Motor neuron (in vitro differentiated cells): ENCODE data around the gene KANSL3. TPM values are rescaled to one million over a fixed set of nuclear protein-coding genes. Genes with fewer than 3 reads are reported as not detected.

Experiments used
- ATAC-seq, 8 experiments: fragments of 200-7000 bp; cut with Tn5 transposase; replicated peaks in 6 of 8; 2 replicates each; pipeline ENCODE4 v1.8.0; 2021; ENCODE audit warnings: mild to moderate bottlenecking in 8 of 8, moderate library complexity in 8 of 8
- H3K27ac ChIP-seq, 2 donors: fragments of 250-450 bp; sonication (Bioruptor Pico); 2 replicates each; pipeline ENCODE4 v1.9.0; 2021; ENCODE audit warnings: antibody characterized with exemption in 2 of 2, mild to moderate bottlenecking in 2 of 2, moderate library complexity in 1 of 2
- H3K4me1 ChIP-seq, 2 donors: fragments of 250-450 bp; sonication (Bioruptor Pico); replicated peaks in 1 of 2; 2 replicates each; pipeline ENCODE4 v1.6.1; 2021; ENCODE audit warnings: antibody characterized with exemption in 2 of 2, mild to moderate bottlenecking in 2 of 2, moderate library complexity in 1 of 2
- H3K4me3 ChIP-seq, 5 donors: fragments of 250-450 bp; sonication (Bioruptor Pico); 2 replicates each; pipeline ENCODE4 v1.9.0; 2021; ENCODE audit warnings: antibody characterized with exemption in 5 of 5, mild to moderate bottlenecking in 5 of 5, moderate library complexity in 4 of 5
- WGBS, 10 experiments: fragments of 450-650 bp; shearing (Covaris generic); methylation state at CpG; one replicate each; pipeline ENCODE4 v1.0.0; 2022; 5-methylcytosine and 5-hydroxymethylcytosine counted together
- in situ Hi-C, 9 experiments: fragments of 400-800 bp; cut with MboI; loops; one replicate each; pipeline ENCODE4 v1.15.0; 2021; ENCODE audit warnings: low sequenced_read_pairs in 9 of 9, low pct_unique_long_range_greater_than_20kb in 2 of 9; ENCODE audit not compliant: unreplicated experiment in 9 of 9
- total RNA-seq, 8 experiments: library from RNA; unstranded; fragments of 300-600 nt; gene quantifications; 2 replicates each; pipeline versions ENCODE4 v1.2.3 to v1.2.4, GENCODE V29; 2022

The KANSL3 gene
- total RNA-seq, 8 experiments from 2014 or later: 19.1 to 60.1 (median 41.6) TPM

GRCh38 chr2:96549967-96550786, 87.9 kb downstream of the KANSL3 start:
- H3K4me3 ChIP-seq: no peak overlapping the region
- H3K27ac ChIP-seq: no peak overlapping the region
- 80 to 100% (median 90%) methylated on average over 1 to 19 of the region's 61 CpGs; no CpG with 5 or more reads in 7 of the 10 experiments for WGBS, 10 experiments
- in situ Hi-C loops: no loop called here
- H3K4me1 ChIP-seq: peaks cover 5 to 6% of the 10 kb centered on the region in 2 donors
- no peak for ATAC-seq

- WGBS, 10 experiments: no CpG with 5 or more reads among the region's 4 CpGs
- no peak overlapping the region for H3K27ac ChIP-seq
- no peak overlapping the region for H3K4me3 ChIP-seq
- in situ Hi-C loops: no loop called here
- no peak for ATAC-seq
- H3K4me1 ChIP-seq: peaks cover 5 to 6% of the 10 kb centered on the region in 2 donors
Measured at GRCh38 chr2:96549466-96549785, 88.7 kb downstream of the KANSL3 start.

GRCh38 chr2:96548558-96549465, 89.3 kb downstream of the KANSL3 start:
- ATAC-seq: no peak
- WGBS, 10 experiments: 67 to 97% (median 90%) methylated on average over 2 to 8 of the region's 24 CpGs; no CpG with 5 or more reads in 5 of the 10 experiments
- in situ Hi-C loops: no loop called here
- peaks cover 5 to 6% of the 10 kb centered on the region in 2 donors for H3K4me1 ChIP-seq
- no peak overlapping the region for H3K4me3 ChIP-seq
- H3K27ac ChIP-seq: no peak overlapping the region

GRCh38 chr2:96547731-96548171, 90.4 kb downstream of the KANSL3 start:
- peaks cover 5 to 6% of the 10 kb centered on the region in 2 donors for H3K4me1 ChIP-seq
- no peak overlapping the region for H3K27ac ChIP-seq
- peak; percentile 4 to 85 (median 72) for ATAC-seq
- H3K4me3 ChIP-seq: no peak overlapping the region
- WGBS, 10 experiments: 0 to 84% (median 9%) methylated on average over 1 to 6 of the region's 6 CpGs; no CpG with 5 or more reads in 1 of the 10 experiments
- in situ Hi-C loops: no loop called here

- Histone ChIP-seq H3K4me1 (peaks cover 5 to 6% of the 10 kb centered on the region in 2 donors), H3K27ac (no peak overlapping the region), H3K4me3 (no peak overlapping the region)
- WGBS, 10 experiments: 39 to 92% (median 60%) methylated on average over 1 to 3 of the region's 7 CpGs; no CpG with 5 or more reads in 5 of the 10 experiments
- in situ Hi-C loops: no loop called here
- ATAC-seq: peak in 4 of 8 experiments; percentile 15 to 47 (median 40)
Measured at GRCh38 chr2:96547203-96547641, 90.9 kb downstream of the KANSL3 start.

- Histone ChIP-seq H3K27ac (no peak overlapping the region), H3K4me3 (no peak overlapping the region)
- WGBS, 10 experiments: 81 to 100% (median 89%) methylated on average over 1 to 5 of the region's 8 CpGs; no CpG with 5 or more reads in 6 of the 10 experiments
Measured at GRCh38 chr2:96546797-96547196, 91.3 kb downstream of the KANSL3 start.

GRCh38 chr2:96546321-96546720, 91.8 kb downstream of the KANSL3 start:
- no peak for ATAC-seq
- in situ Hi-C loops: no loop called here
- no peak overlapping the region for H3K4me3 ChIP-seq
- WGBS, 10 experiments: 79 to 100% (median 100%) methylated on average over 1 to 3 of the region's 5 CpGs; no CpG with 5 or more reads in 6 of the 10 experiments
- no peak overlapping the region for H3K27ac ChIP-seq
- H3K4me1 ChIP-seq: peaks cover 5 to 6% of the 10 kb centered on the region in 2 donors

More at GRCh38 chr2:96546797-96547196, 91.3 kb downstream of the KANSL3 start:
- in situ Hi-C loops: no loop called here
- peaks cover 5 to 6% of the 10 kb centered on the region in 2 donors for H3K4me1 ChIP-seq
- no peak for ATAC-seq

Other genes with a start within 250 kb of the KANSL3 start
- gene NEURL3, start 133.0 kb downstream of the KANSL3 start, total RNA-seq: under 1 TPM in 4 of 8 experiments, not detected in 4; 0.13 to 0.52 (median 0.17) TPM
- 10 to 100 TPM in 1 of 8 experiments, 1 to 10 TPM in 7; 1.5 to 24.0 (median 3.0) TPM for gene ARID5A, start 101.6 kb downstream of the KANSL3 start, total RNA-seq
- gene FER1L5, start 4.5 kb upstream of the KANSL3 start, total RNA-seq: under 1 TPM; 0.07 to 0.73 (median 0.31) TPM
- gene LMAN2L, start 101.8 kb upstream of the KANSL3 start, total RNA-seq: 10 to 100 TPM; 13.2 to 54.0 (median 18.4) TPM
- gene CNNM4, start 122.6 kb upstream of the KANSL3 start, total RNA-seq: 10 to 100 TPM in 1 of 8 experiments, 1 to 10 TPM in 7; 2.0 to 15.7 (median 6.1) TPM
- gene CNNM3, start 178.0 kb upstream of the KANSL3 start, total RNA-seq: 10 to 100 TPM in 3 of 8 experiments, 1 to 10 TPM in 5; 6.0 to 19.6 (median 9.3) TPM
- gene ANKRD23, start 205.7 kb upstream of the KANSL3 start, total RNA-seq: 1 to 10 TPM; 1.9 to 5.6 (median 3.7) TPM
- 10 to 100 TPM in 7 of 8 experiments, 1 to 10 TPM in 1; 9.2 to 22.8 (median 15.2) TPM for gene ANKRD39, start 219.7 kb upstream of the KANSL3 start, total RNA-seq
- gene SEMA4C, start 231.8 kb upstream of the KANSL3 start, total RNA-seq: 10 to 100 TPM; 11.8 to 56.4 (median 27.9) TPM